Hematopoietic multipotent progenitor cell treated with erythropoietin and hydrocortisone succinate and interleukin-3 and kit ligand, for 15 days (in vitro differentiated cells): Measurements from ENCODE around the gene SYT17.

Source experiments
- DNase-seq: peaks from one replicate; pipeline ENCODE4 v3.0.0-alpha.2; 2015; ENCODE audit warnings: low spot score

The SYT17 gene

DNA sequence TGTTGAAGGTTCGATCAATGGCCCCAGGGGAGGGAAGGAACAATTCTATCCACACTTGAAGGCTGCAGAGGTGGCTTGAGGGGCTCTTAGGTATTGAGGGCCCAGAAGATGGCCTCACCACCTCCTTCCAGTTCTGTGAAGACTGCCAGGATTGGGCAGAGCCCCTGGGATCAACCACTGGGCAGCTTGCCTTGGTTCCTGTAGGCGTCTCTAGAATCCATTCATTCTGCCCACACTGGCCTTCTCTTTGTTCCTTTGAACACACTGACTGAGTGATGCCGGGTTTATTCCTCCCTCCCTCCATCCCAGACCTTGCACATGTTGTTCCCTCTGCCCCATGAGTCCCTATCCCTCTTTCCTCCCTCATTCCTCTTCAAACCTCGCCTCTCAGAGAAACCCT, 50.5 kb downstream of the SYT17 start:
- DNase-seq = no peak

DNA sequence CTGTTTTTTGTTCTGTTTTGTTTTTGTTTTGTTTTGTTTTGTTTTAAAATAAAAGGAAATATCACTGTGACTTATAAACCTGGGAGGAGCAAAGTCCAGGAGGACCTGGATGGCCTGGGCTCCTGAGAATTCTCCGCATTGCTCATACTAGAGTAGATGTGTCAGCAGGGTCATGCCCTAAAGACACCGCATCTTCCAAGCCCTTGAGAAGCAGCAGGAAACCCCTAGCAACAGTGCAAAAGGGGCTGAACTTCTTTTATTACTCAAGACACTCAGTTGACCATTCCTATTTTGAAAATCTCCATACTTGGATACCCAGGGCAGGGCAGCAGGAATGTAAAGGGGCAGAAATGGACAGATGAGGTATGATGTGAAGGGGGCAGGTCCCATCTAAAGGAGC, 51.8 kb downstream of the SYT17 start:
- no peak for DNase-seq

GRCh38 chr16:19223235-19224170, 55.5 kb downstream of the SYT17 start:
- peak; percentile 58 for DNase-seq

GRCh38 chr16:19225651-19226050, 57.6 kb downstream of the SYT17 start:
- no peak for DNase-seq

DNA sequence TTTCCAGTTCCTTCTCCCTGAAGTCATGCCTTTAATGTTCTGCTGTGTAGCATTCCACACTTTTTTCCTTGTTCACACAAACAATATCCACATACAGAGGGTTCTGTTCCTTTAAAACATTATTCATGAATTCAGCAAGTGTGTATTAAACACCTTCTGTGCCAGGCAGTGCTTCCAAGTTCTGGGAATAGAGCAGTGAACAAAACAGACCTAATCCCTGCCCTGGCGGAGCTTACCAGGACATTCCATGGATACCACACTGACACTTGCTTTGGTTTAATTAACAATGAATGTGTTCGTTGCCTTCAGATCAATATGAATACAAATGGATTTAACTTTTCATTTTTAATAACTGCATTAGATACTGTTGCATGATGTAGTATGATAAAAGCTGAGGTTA, 59.6 kb downstream of the SYT17 start:
- no peak for DNase-seq

DNA sequence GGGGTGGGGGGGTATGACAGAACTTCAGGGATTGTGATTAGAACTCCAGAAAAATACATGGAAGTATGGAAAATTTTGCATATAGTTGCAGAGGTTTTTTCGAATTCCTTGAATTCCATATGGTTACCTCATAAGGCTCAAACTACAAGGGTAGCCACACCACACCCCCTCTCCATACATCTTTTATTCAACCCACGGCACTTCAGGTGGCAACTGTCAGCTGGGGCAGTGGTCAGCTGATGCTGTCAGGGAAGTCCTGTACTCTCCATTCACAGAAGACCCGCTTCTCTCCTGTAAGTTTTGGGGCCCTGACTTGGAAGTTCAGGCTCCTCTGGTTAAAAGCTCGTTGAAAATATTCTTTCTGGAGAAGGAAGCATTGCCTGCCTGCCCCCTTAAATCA, 60.0 kb downstream of the SYT17 start:
- no peak for DNase-seq

GRCh38 chr16:19228575-19228974, 60.5 kb downstream of the SYT17 start:
- DNase-seq = no peak

GRCh38 chr16:19230575-19230974, 62.5 kb downstream of the SYT17 start:
- DNase-seq = no peak

DNA sequence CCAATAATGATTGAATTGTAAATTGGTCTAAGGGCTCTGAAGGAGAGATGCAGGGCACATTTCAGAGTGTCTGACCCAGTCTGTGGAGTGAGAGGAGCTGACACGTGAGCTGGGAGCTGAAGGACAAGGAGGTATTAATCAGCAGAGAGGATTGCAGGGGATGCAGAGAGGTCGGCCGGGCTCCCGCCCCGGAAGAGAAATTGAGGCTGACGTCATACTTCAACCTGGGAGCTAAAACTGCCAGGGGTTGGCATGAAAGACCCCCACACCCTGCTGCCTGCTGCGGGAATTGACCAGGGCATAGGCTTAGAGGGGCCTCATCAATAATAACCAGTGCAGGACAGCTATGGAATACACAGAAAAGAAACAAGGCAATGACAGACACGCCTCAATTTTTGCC, 63.8 kb downstream of the SYT17 start:
- no peak for DNase-seq

DNA sequence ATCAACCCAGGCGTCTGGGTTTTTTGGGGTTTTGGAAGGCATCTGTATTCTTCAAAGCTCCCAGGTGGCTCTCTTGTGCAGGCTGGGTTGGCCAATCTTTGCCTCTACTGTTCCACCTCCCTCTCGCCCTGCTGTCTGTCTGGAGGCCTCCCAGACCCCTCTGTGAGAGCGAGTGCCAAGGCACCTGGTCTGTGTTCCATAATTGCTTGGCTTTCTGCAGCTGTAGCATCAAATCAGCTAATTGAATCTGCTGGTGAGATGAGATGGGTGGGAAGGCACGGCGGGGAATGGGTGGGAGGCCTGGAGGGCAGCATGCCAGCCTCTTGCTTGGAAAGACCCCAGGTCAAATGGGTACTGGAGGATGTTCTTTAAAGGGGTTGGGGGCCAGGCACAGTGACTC, 64.9 kb downstream of the SYT17 start:
- no peak for DNase-seq

DNA sequence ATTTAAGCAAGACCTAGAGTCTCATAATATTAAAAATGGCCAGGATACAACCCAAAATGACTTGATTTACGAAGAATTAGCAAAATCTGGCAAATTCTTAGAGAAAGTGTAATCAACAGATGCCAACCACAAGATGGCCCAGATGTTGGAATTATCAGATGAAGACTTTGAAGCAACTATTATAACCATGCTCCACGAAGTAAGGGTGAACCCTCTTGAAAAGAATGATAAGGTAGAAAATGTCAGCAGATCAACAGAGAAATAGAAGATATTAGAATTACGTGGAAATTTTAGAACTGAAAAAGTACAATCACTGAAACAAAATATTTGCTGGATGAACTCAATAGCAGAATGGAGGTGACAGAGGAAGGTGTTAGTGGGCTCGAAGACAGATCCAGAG, 67.4 kb downstream of the SYT17 start:
- DNase-seq = no peak

- DNase-seq = no peak
Measured at GRCh38 chr16:19235886-19236285, 67.8 kb downstream of the SYT17 start.

DNA sequence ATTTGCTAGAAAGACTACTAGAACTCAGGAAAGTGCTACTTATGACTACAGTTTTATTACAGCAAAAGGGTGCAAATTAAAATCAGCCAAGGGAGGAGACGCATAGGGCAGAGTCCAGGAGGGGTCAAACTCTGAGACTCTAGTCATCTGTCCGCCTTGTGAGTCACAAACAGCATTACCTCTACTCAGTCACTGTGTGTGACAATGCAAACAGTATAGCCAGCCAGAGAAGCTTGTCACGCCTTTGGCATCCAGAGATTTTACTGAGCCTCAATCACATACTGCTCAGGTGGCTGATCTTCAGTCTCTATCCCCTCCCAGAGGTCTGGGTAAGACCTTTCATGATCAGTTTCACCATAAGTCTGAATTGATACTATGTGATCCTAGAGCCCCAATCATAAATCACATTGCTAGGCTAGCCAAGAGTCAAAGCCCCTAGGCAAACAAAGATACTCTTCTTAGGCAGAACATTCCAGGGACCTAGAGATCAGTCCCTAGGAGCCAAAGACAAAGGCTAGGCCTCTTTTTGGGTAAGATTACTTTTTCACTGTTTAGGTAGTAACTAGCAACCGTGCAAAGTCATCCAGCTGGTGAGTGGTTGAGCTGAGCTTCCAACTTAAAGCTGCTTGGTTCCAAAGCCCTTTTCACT, 68.6 kb downstream of the SYT17 start:
- no peak for DNase-seq

DNA sequence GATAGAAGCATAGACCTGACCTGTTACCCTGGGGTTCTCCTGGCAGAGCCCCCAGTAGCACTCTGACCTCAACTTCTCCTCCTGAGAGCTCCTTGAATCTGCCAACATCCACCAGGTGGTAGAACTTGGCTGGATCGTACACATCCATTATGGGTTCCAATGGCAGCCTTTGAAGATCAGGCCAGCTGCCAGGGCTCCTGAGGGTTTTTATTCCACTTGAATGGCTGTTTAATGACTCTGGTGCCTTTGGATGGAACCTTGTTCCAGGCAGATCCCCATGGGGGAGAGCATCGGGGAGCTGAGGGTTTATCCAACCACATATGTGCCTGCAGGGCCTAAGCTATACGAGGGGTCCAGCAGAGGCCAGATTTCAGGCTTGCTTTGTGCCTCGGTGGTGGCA, 70.4 kb downstream of the SYT17 start:
- DNase-seq = no peak

- DNase-seq = no peak
Measured at GRCh38 chr16:19239511-19240155, 71.6 kb downstream of the SYT17 start.

DNA sequence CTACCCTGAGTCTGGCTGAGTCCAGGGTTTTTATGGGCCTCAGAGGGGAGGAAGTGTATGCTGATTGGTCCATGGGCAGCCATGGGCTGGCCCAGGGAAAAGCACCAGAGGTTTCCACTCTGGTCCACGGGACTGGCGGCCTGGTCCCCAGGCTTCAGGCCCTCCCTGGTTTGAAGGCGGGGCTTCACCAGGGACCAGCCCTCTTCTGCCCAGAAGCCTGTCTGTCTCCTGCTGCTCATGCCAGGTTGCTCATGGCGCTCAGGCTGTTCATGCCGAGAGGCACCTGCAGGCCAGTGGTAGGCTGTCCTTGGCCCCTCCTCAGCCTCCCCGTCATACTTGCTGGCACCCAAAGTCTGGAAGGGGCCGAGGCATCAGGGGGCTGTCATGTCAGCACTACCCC, 72.5 kb downstream of the SYT17 start:
- DNase-seq = no peak

DNA sequence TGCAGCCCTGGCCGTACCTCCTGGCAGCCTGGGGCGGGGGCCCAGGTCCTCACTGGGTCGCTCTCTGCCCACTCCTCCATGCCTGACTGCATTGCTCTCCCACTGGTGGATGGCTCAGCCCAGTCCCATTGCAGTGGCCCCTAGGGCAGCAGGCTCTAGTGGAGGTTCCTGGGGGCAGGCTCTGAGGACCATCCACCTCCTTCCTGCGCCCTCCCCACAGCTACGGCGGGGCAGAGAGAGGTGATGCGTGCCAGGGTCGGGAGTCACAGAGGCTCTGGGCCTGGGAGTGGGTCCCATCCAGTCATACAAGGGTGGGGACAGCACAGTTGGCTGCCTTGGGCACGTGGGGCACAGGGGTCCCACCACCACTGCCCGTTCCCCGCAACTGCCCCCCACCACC, 73.5 kb downstream of the SYT17 start:
- no peak for DNase-seq

DNA sequence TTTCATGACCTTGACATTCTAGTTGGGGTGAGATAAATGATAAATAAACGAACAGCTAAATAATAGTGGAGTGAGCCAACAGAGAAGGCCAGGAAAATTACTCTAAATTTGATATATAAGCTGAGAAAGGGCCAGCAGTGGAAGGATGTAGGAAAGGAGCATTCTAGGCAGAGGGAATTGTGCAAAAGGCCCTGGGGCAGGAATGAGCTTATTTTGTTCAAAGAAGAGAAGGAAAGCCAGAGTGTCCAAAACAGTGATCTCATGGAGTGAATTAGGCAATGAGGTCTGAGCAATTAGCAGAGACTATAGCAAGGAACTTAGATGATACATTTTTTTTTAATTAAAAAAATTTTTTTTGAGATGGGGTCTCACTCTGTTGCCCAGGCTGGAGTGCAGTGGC, 74.1 kb downstream of the SYT17 start:
- DNase-seq = no peak

DNA sequence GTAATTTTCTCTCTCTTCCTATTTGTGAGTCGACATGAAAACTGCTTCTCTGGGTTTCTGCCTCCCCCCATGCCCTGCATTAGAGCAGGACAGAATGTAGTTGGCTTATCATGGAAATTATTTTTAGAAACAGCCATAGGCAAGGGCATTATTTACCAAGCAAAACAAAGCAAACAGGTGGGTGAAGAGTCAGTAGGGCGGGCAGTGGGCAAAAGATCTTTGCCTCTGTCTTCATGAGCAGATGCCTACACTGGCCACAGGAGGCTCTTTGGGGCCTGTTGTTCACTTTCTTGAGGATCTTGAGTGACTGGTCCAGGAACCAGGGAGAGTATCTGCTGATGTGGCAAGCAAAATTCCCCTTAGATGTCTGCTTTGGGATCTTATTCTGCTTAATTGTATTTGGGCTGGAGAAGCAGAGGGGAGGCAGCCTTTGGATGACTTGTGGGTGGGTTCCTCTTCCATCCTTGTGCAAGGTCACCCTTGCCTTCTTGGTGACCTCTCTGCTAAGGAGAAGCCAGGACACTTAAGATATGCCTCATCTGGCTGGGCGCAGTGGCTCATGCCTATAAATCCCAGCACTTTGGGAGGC, 75.0 kb downstream of the SYT17 start:
- no peak for DNase-seq

DNA sequence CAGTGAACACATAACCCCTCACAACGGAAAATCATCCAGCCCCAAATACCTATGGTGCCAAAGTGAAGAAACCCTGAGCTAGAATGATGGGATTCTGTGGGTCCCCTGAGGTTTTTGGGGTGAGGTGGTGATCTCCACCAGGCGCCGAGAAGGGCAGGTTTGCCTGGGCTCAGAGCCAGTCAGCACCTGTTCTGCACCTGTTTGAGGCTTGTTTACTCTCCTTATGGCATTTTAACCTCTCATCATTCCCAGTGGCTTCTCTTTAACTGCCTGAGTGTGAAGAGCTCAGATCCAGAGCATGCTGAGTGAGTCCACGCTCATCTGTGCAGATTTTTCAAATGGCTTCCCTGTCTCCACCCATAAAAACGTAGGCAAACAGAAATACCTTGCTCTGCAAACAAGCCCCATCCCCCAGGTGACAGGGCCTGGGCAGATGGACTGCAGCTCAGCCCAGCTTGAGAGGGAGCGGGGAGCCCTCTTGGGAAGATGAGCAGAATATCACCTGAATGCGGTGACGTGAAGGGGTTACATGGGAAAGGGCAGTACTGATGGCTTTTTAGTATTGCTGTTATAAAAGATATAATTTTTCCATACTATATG, 77.4 kb downstream of the SYT17 start:
- DNase-seq = no peak

DNA sequence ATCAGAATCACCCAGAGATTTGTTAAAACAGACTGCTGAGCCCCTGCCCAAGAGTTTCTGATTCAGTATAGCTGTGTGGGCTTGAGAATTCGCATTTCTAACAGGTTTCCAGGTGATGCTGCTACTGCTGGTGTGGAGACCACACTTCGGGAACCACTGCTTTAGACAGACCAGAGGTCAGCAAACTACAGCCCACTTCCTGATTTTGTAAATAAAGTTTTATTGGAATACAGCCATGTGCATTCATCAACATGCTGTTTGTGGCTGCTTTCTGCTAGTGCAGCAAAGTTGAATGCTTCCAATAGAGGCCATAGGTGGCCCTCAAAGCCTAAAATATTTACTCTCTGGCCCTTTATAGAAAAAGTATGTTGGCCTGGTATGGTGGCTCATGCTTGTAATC, 84.9 kb downstream of the SYT17 start:
- no peak for DNase-seq

GRCh38 chr16:19254611-19255010, 86.6 kb downstream of the SYT17 start:
- DNase-seq = no peak
